Measurements from ENCODE around the gene ELOVL5. TPM values are rescaled to one million over a fixed set of nuclear protein-coding genes. Genes with fewer than 3 reads are reported as not detected.
A peak's percentile ranks its signal among the peaks of the same experiment; 100 is the strongest.

The ELOVL5 gene
- total and polyA plus RNA-seq, 2 donors (not counting 1 experiment from before 2014, with no cell fraction given): 128 to 144 TPM

- Mint-ChIP-seq H3K4me3 (peak overlapping the region; percentile 32), H3K9me3 (ENCODE audit: insufficient read depth) (no peaks in the 10 kb centered on the region)
- CTCF ChIA-PET: interaction anchor here (1.0 to 1.1 kb wide), 3 partner anchors 22 to 51 kb away, joined by 3 read pairs; no protein-coding TSS in a partner anchor
Observed at GRCh38 chr6:53313784-53314400, 34.9 kb downstream of the ELOVL5 start.

More at GRCh38 chr6:53313784-53314400, 34.9 kb downstream of the ELOVL5 start:
- DNase-seq (no peak), ATAC-seq (ENCODE audit: low read depth) (no peak)
- Histone ChIP-seq H3K27ac (ENCODE audit: low read length in 2 of 2) (peak overlapping the region in 1 of 2 donors; percentile 56), H2AFZ (ENCODE audit: insufficient read depth, low read depth, low read length, poor library complexity, severe bottlenecking) (no peak overlapping the region), H3K27me3 (replicated peaks in 1 of 4; ENCODE audit: control extremely low read depth in 1 of 4, control insufficient read depth in 3 of 4, insufficient read depth in 4 of 4, low read length in 3 of 4) (no peaks in the 10 kb centered on the region), H3K4me1 (ENCODE audit: control insufficient read depth in 2 of 2, insufficient read depth in 2 of 2, low read length in 2 of 2) (peaks cover 74 to 83% of the 10 kb centered on the region in 2 donors), H3K9ac (ENCODE audit: low read length) (peak overlapping the region; percentile 4), H3K36me3 (replicated peaks in 1 of 2; ENCODE audit: control extremely low read depth in 1 of 2, control insufficient read depth in 1 of 2, extremely low read depth in 1 of 2, insufficient read depth in 2 of 2, low read length in 1 of 2) (peaks cover 2 to 12% of the 10 kb centered on the region in 2 experiments), H3K9me3 (ENCODE audit: control extremely low read depth in 1 of 3, control insufficient read depth in 2 of 3, insufficient read depth in 1 of 3, low read length in 2 of 3) (peaks cover 0 to 3% (median 0%) of the 10 kb centered on the region in 3 donors), H3K4me3 (ENCODE audit: control extremely low read depth in 1 of 5, extremely low read depth in 1 of 5, insufficient read depth in 1 of 5, low read depth in 2 of 5, low read length in 4 of 5) (no peak overlapping the region), H4K20me1 (ENCODE audit: control insufficient read depth, insufficient read depth, low read length, poor library complexity, severe bottlenecking) (peaks cover 86% of the 10 kb centered on the region), H3K79me2 (ENCODE audit: control insufficient read depth, insufficient read depth, low read length) (peaks cover 100% of the 10 kb centered on the region), H3K4me2 (replicated peaks; ENCODE audit: low read depth, low read length, poor library complexity, severe bottlenecking) (peak overlapping the region; percentile 29)
- WGBS (ENCODE audit: insufficient coverage): 94% methylated on average over 2 of the region's 4 CpGs
- no peak for TF ChIP-seq CTCF (IDR thresholded peaks at IDR 0.05)
- TF ChIP-seq EZH2 (IDR thresholded peaks at IDR 0.05; ENCODE audit: borderline replicate concordance, insufficient read depth, low read depth, low read length, poor library complexity, severe bottlenecking): no peak
- H3K27ac Mint-ChIP-seq: peak overlapping the region; percentile 76
- intact Hi-C loops (cut with micrococcal nuclease): no loop called here
- no peaks in the 10 kb centered on the region for H3K27me3 Mint-ChIP-seq
- H3K4me1 Mint-ChIP-seq: peaks cover 86% of the 10 kb centered on the region
- POLR2A ChIA-PET: no interaction called here
